Daoy (cell line): ENCODE measurements around the gene CNOT2. TPM values are rescaled to one million over a fixed set of nuclear protein-coding genes. Genes with fewer than 3 reads are reported as not detected.

Experiments used
- total RNA-seq: library from RNA; depleted of rRNA; stranded (reverse); fragments of >200 nt; shearing (Covaris generic); gene quantifications from 2 replicates; pipeline ENCODE4 v1.2.3, GENCODE V29; 2014; rRNA removed

Gene CNOT2
- total RNA-seq, 1 experiment from 2014 or later, result 143 TPM

Other genes starting within 250 kb of the CNOT2 start
- gene KCNMB4, start 122.9 kb downstream of the CNOT2 start, total RNA-seq, result 1.1 and 1.4 TPM in 2 replicates